Endothelial cell of umbilical vein (primary cell): Measurements from ENCODE around the gene PRSS53. TPM values are rescaled to one million over a fixed set of nuclear protein-coding genes. Genes with fewer than 3 reads are reported as not detected.

Experiments used
- BruUV-seq: library from RNA; stranded (reverse); fragments of 400-500 nt; replicated peaks from 2 replicates; lab custom pipeline; 2021; lab: Mats Ljungman, UMichigan
- CTCF ChIA-PET: fragments of 300-600, 350-600 bp; sonication (Branson Sonifier 250); formaldehyde crosslinking; loops from one replicate; lab custom pipeline; 2021; ENCODE audit warnings: antibody characterized with exemption, inconsistent platforms; lab: Charles Lee
- POLR2A ChIA-PET: fragments of 300-600, 350-600 bp; sonication (Branson Sonifier 250); formaldehyde crosslinking; loops from one replicate; lab custom pipeline; 2021; ENCODE audit warnings: antibody characterized with exemption, inconsistent platforms; lab: Charles Lee
- DNase-seq: peaks from one replicate; pipeline ENCODE4 v3.0.0-alpha.2; 2011; ENCODE audit warnings: low read depth, low spot score
- FAIRE-seq: peaks from 2 replicates; lab custom pipeline; 2011; peaks lifted over from hg19 to GRCh38; lab: Jason Lieb, UNC
- H2AFZ ChIP-seq: 2 replicates; pipeline ENCODE4 v1.6.0; 2012; ENCODE audit warnings: low read depth, low read length, control low read depth, inconsistent platforms
- H3K27ac ChIP-seq: 2 replicates; pipeline ENCODE4 v1.5.1; 2011; ENCODE audit warnings: low read depth, mild to moderate bottlenecking, control low read depth, low read length, moderate library complexity; ENCODE audit not compliant: insufficient read depth
- H3K27me3 ChIP-seq, 2 experiments: 2 replicates each; pipeline versions ENCODE4 v1.6.0 to v1.6.1; 2011; ENCODE audit warnings: low read length in 2 of 2, mixed read lengths in 1 of 2; ENCODE audit not compliant: control insufficient read depth in 2 of 2, insufficient read depth in 2 of 2
- H3K36me3 ChIP-seq, 2 experiments: 2 replicates in 1 of 2; 3 replicates in 1 of 2; pipeline ENCODE4 v1.5.1; 2011; ENCODE audit warnings: low read length in 2 of 2, mild to moderate bottlenecking in 1 of 2, moderate library complexity in 1 of 2; ENCODE audit not compliant: control insufficient read depth in 2 of 2, insufficient read depth in 2 of 2; ENCODE audit errors: extremely low read depth in 1 of 2
- H3K4me1 ChIP-seq: 3 replicates; pipeline ENCODE4 v1.5.1; 2011; ENCODE audit warnings: mild to moderate bottlenecking, low read length; ENCODE audit not compliant: control insufficient read depth, insufficient read depth; ENCODE audit errors: extremely low read depth
- H3K4me2 ChIP-seq: 2 replicates; pipeline ENCODE4 v1.6.1; 2011; ENCODE audit warnings: low read length, control low read depth, mixed read lengths; ENCODE audit not compliant: insufficient read depth
- H3K4me3 ChIP-seq, 3 experiments: fragments of 200-600 bp in 1 of 3; sonication (generic), shearing (Covaris generic) in 1 of 3; replicated peaks in 1 of 3; 2 replicates each; pipeline ENCODE4 v1.5.1; 2011 to 2016; ENCODE audit warnings: control low read depth in 3 of 3, low read length in 3 of 3, mild to moderate bottlenecking in 2 of 3, inconsistent platforms in 1 of 3, low read depth in 1 of 3, moderate library complexity in 1 of 3; ENCODE audit not compliant: insufficient read depth in 1 of 3
- H3K79me2 ChIP-seq: 2 replicates; pipeline ENCODE4 v1.6.0; 2012; ENCODE audit warnings: low read length, inconsistent platforms; ENCODE audit not compliant: control insufficient read depth, insufficient read depth
- H3K9ac ChIP-seq: replicated peaks from 2 replicates; pipeline ENCODE3; 2011; ENCODE audit warnings: low read length, control low read depth; ENCODE audit not compliant: insufficient read depth; ENCODE audit errors: extremely low read depth
- H3K9me1 ChIP-seq: replicated peaks from 3 replicates; pipeline ENCODE4 v1.6.0; 2011; ENCODE audit warnings: mild to moderate bottlenecking, low read length; ENCODE audit not compliant: control insufficient read depth, insufficient read depth; ENCODE audit errors: extremely low read depth
- H3K9me3 ChIP-seq: replicated peaks from 2 replicates; pipeline ENCODE4 v1.5.1; 2012; ENCODE audit warnings: low read length, inconsistent platforms; ENCODE audit not compliant: control insufficient read depth, insufficient read depth
- H4K20me1 ChIP-seq: replicated peaks from 2 replicates; pipeline ENCODE3; 2011; ENCODE audit warnings: mild to moderate bottlenecking, low read length; ENCODE audit not compliant: control insufficient read depth, insufficient read depth; ENCODE audit errors: extremely low read depth
- GATA2 ChIP-seq: IDR thresholded peaks from 2 replicates; pipeline ENCODE4 v1.7.0; 2011; ENCODE audit warnings: low read depth, mild to moderate bottlenecking, moderate library complexity, mixed read lengths, low read length; ENCODE audit not compliant: insufficient read length, insufficient read depth
- JUN ChIP-seq: IDR thresholded peaks from 2 replicates; pipeline ENCODE4 v1.6.1; 2011; ENCODE audit warnings: borderline replicate concordance, low read depth; ENCODE audit not compliant: insufficient read length, insufficient read depth
- MYC ChIP-seq: IDR thresholded peaks from one replicate; pipeline ENCODE4 v1.6.1; 2011; ENCODE audit warnings: mild to moderate bottlenecking, low read depth, low read length
- POLR2A ChIP-seq: IDR thresholded peaks from 2 replicates; pipeline ENCODE4 v1.6.1; 2012; ENCODE audit warnings: low read depth, mild to moderate bottlenecking, control low read depth, low read length
- POLR2AphosphoS5 ChIP-seq: IDR thresholded peaks from 2 replicates; pipeline ENCODE4 v1.6.1; 2012; ENCODE audit warnings: low read depth, mild to moderate bottlenecking, control low read depth, low read length, moderate library complexity; ENCODE audit not compliant: insufficient read depth
- dilution Hi-C: fragments of 300-500 bp; cut with MboI; formaldehyde crosslinking; loops from one replicate; pipeline ENCODE4 v1.15.0; 2019; ENCODE audit warnings: low sequenced_read_pairs; ENCODE audit not compliant: extremely low pct_ligation_motif_present
- intact Hi-C: fragments of 100-400 bp; cut with micrococcal nuclease; formaldehyde crosslinking; loops from one replicate; pipeline ENCODE4 v1.10.0; 2022
- polyA plus RNA-seq, 4 experiments: library from polyadenylated mRNA; depleted of rRNA in 3 of 4; stranded (reverse) in 3 of 4; unstranded in 1 of 4; fragments of >200 nt; gene quantifications; 2 replicates each; pipeline versions ENCODE4 v1.2.1 to v1.2.3, GENCODE V29; 2011 to 2012; ENCODE audit warnings: missing spikeins in 1 of 4
- total RNA-seq: library from RNA; stranded (reverse); gene quantifications from 2 replicates; pipeline ENCODE4 v1.2.3, GENCODE V29; 2021
- TF ChIP-seq, protein P1 (sequence below): IDR thresholded peaks from 2 replicates; pipeline ENCODE4 v1.6.1; 2011; ENCODE audit not compliant: insufficient read depth, insufficient read length

The PRSS53 gene
- total and polyA plus RNA-seq, 2 donors (not counting 3 experiments of a cell fraction or from before 2014, with no cell fraction given): 2.8 to 3.5 TPM

DNA sequence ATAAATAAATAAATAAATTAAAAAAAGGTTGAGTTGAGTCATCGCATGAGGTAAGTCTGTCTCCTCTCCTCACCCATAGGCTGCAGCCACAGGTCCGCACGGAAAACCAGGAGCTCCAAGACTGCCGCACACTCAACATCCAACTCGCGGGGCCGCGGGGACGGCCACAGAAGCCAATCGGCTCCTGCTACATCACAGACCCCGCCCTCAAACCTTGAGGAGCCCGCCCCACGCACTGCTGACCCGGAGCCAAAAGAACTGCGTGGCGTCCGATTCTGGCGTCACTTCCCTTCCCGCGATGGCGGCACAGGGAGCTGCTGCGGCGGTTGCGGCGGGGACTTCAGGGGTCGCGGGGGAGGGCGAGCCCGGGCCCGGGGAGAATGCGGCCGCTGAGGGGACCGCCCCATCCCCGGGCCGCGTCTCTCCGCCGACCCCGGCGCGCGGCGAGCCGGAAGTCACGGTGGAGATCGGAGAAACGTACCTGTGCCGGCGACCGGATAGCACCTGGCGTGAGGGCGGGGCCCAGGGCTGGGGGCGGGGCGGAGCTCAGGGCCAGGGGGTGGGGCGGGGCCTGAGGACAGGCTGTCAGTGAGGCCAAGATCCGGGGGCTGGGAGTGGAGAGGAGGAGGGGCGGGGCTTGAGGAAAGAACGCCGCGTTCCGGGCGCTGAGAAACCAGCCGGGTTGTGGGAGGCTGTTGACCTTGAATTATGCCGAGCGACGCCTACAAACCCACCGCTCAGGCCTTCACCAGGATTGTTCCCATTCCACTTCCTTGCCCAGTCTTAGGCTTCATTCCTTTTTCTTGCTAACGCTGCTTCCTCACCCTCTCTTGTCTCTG lies 28.9 kb upstream of the PRSS53 start, which contains the start of gene KAT8:
KAT8 (plus strand) TSS at position 281 of the 839 bp plus-strand sequence; CDS start at position 299, 18 bp downstream.
- CTCF ChIA-PET: interaction anchor here (0.9 to 1.6 kb wide), 10 partner anchors 15 to 334 kb away, joined by 3 to 27 read pairs (median 5); partner anchors contain the start of genes HSD3B7, PRSS8 and VKORC1
- Histone ChIP-seq H4K20me1 (no peaks in the 10 kb centered on the region), H3K4me3 (peak within 1 kb of the TSS; percentile 54 to 79 (median 79)), H3K9ac (peak within 1 kb of the TSS; percentile 82), H3K9me3 (no peaks in the 10 kb centered on the region), H3K27ac (peak within 1 kb of the TSS; percentile 77), H2AFZ (peak within 1 kb of the TSS; percentile 47), H3K36me3 (peaks cover 3 to 14% of the 10 kb centered on the region in 2 experiments), H3K79me2 (peaks cover 14% of the 10 kb centered on the region), H3K27me3 (no peaks in the 10 kb centered on the region), H3K4me1 (peaks cover 7% of the 10 kb centered on the region), H3K9me1 (no peaks in the 10 kb centered on the region), H3K4me2 (peak within 1 kb of the TSS; percentile 80)
- FAIRE-seq (peak; percentile 96), DNase-seq (peak; percentile 98)
- TF ChIP-seq, protein P1, sequence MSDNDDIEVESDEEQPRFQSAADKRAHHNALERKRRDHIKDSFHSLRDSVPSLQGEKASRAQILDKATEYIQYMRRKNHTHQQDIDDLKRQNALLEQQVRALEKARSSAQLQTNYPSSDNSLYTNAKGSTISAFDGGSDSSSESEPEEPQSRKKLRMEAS: no peak
- TF ChIP-seq MYC (no peak), POLR2AphosphoS5 (peak; percentile 86), JUN (no peak), POLR2A (peak; percentile 84), GATA2 (no peak)
- POLR2A ChIA-PET: interaction anchor here (0.8 to 1.6 kb wide), 6 partner anchors 11 to 322 kb away, joined by 3 to 31 read pairs (median 6); partner anchors contain the start of gene FUS
- intact Hi-C loops: loop anchor here (1.0 to 2.0 kb wide), 6 partner anchors 23 to 323 kb away; partner anchors contain the start of genes FUS, STX4, VKORC1 and ZNF646
- dilution Hi-C loops: no loop called here
- no TSS peak for BruUV-seq
